GM19043 (cell line): ENCODE results near the gene N4BP2.
"Not testable (repeated sequence)": the region's sequence is repeated elsewhere in the genome, so short reads cannot be mapped to it uniquely, and the experiment has no call there.

Experiments used
- ATAC-seq: cut with Tn5 transposase; IDR thresholded peaks from one replicate; pipeline ENCODE4 v1.9.1; 2021; ENCODE audit warnings: low read depth; ENCODE audit not compliant: unreplicated experiment

N4BP2 gene

DNA sequence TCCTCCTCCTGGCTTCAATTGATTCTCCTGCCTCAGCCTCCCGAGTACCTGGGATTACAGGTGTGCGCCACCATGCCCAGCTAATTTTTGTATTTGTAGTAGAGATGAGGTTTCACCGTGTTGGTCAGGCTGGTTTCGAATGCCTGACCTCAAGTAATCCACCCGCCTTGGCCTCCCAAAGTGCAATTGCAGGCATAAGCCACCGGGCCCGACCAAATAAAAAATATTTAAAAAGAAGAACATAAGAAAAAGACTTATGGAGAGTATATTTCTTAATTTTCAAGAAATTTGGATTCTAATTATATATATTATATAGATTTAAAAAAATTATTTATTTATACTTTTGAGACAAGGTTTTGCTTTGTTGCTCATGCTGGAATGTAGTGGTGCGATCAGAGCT, 29.8 kb downstream of the N4BP2 start:
- no peak for ATAC-seq

DNA sequence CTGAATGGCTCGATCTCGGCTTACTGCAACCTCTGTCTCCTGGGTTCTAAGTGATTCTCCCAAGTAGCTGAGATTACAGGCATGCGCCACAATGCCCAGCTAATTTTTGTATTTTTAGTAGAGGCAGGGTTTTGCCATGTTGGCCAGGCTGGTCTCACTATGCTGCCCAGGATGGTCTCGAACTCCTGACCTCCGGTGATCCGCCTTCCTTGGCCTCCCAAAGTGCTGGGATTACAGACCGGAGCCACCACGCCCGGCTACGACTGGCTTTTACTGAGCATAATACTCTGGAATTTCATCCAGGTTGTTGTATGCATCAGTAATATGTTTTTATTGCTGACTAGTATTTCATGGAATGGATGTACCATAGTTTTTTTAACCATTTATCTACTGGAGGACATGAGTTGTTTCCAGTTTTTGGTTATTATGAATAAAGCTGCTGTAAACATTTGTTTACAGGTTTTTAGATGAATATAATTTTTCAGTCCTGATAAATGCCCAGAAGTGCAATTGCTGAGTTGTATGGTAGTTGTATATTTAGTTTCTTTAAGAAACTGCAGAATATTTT, 31.2 kb downstream of the N4BP2 start:
- ATAC-seq: no peak

DNA sequence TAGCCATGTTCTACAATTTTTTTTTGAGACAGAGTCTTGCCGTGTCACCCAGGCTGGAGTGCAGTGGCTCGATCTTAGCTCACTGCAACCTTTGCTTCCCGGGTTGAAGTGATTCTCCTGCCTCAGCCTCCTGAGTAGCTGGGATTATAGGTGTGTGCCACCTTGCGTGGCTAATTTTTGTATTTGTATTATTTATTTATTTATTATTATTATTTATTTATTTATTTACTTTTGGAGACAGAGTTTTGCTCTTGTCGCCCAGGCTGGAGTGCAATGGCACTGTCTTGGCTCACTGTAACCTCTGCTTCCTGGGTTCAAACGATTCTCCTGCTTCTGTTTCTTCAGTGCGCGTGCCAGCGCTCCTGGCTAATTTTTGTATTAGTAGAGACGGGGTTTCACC, 36.8 kb downstream of the N4BP2 start:
- ATAC-seq: not testable (repeated sequence)

DNA sequence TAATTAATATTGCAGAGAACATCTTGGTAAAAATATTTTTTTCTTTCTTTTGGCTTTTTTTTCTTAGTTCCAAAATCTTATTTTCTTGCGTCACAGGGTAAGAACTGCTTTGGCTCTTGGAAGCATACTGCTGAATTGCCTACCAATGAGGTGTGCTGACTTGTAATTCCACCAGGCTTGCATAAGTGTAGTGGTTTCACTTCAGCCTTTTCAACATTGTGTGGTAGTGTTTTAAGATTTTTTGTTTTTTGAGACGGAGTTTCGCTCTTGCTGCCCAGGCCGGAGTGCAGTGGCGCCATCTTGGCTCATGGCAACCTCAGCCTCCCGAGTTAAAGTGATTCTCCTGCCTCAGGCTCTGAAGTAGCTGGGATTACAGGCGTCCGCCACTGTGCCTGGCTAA, 42.4 kb downstream of the N4BP2 start:
- ATAC-seq: no peak

DNA sequence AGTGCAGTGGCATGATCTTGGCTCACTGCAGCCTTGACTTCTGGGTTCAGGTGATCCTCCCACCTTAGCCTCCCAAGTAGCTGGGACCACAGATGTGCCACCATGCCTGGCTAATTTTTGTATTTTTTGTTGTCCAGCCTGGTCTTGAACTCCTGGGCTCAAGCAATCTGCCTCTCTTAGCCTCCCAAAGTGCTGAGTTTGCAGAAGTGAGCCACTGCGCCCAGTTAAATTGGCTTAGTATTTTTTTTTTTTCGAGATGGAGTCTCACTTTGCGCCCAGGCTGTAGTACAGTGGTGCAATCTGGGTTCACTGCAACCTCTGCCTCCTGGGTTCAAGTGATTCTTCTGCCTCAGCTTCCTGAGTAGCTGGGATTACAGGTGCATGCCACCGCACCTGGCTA, 50.5 kb downstream of the N4BP2 start:
- ATAC-seq: not testable (repeated sequence)

DNA sequence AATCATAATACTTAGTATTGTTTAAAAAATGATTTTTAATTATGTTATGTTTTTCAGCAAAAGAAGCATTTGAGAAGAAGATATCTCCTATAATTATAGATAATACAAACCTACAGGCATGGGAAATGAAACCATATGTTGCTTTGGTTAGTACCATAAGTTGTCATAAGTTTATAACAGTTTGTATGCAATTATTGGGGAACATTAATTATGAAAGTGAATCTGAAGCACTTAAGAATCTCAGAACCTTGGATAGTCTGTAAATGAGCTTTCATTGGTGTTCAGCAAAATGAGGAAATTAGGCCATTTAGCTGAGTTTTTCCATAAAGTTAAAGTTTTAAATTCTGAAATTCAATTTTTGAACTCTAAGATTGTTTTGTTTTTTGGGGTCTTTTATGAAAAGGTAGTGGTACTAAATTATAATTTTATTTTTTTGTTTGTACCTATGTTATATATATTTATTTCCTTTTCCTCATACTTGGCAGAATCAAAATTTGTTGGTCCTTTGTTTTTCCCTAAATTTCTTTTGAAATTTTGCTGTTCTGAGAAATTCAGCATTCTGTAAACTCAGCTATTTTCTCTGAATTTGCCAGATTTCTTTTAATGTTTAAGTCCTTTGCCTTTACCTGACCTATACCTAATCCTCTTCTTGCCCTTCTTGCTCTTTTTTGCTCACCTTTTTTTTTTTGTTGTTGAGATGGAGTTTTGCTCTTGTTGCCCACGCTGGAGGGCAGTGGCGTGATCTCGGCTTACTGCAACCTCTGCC, 55.6 kb downstream of the N4BP2 start:
- ATAC-seq: no peak

DNA sequence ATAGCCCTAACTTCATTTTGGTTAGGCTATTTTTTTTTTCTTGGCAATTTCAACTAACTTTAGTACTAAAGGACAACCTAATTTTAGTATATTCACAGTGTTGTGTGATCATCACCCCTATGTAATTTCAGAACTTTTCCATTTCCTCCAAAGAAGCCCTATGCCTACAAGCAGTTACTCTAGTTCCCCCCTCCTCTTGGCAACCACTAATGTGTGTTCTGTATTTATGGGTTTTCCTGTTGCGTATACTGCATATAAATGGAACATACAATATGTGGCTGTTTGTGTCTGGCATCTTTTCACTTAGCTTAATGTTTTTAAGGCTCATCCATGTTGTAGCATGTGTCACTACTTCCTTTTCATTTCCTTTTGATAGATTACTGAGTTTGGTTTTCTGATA, 57.6 kb downstream of the N4BP2 start:
- ATAC-seq: no peak

DNA sequence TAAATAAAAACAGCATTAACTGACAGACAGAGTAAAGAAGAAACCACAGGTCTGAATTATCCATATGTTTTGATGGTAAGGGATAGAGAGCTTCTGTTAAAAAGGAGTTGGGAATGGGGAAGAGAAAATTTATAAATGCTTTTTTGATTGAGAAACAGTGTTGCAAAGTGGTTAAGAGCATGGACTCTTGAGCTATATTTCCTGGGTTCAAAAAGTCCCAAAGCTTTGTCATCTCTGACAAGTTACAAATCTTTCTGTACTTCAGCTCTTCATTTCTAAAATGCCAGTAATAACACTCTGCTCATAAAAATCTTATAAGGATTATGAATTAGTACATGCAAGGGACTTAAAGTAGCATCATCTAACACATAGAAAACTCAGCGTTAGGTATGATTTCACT, 62.2 kb downstream of the N4BP2 start:
- no peak for ATAC-seq

DNA sequence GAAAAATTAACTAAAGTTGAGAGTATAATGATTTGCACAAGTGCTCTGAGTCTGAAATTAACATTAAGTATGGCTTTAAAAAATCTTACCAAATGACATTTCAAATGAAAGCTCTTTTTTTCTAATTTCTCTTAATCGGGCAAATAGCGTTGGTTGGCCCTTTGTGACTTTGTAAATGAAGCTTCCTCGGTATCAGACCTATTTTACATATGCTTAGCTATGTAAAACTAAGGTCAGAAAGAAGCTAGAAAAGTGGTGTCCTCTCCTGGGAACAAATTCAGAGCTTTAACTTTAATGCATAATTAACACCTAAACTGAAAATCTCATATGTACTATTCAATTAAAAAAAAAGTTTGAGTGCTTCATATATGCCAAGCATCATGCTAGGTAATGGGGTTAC, 62.7 kb downstream of the N4BP2 start:
- no peak for ATAC-seq

DNA sequence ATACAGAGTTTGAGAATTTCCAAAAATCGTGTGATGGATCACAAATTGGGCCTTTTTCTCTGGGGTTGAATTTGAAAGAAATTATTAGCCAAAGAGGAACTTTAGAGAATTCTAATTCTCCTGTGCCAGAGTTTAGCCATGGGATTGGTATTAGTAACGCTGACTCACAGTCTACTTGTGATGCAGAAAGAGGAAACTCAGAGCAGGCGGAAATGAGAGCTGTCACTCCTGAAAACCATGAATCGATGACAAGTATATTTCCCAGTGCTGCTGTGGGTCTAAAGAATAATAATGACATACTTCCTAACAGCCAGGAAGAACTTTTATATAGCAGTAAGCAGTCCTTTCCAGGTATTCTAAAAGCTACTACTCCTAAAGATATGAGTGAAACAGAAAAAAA, 64.9 kb downstream of the N4BP2 start:
- no peak for ATAC-seq

DNA sequence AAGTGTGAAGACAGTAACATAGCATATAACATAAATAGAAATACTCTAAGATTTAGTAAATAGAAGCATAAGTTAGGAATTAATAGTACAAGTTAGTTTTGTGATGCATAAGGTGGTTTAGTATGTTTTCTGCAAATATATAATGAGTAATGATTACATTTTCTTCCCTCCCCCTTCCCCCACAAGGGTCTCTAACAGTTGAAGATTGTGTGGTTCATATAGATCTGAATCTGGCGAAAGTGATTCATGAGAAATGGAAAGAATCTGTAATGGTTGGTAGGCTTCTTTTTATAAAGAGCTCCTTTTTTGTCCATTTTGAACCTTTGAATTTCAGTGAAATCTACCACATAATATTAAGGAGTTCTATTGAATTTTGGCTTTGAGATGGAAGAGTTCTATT, 66.3 kb downstream of the N4BP2 start:
- no peak for ATAC-seq

DNA sequence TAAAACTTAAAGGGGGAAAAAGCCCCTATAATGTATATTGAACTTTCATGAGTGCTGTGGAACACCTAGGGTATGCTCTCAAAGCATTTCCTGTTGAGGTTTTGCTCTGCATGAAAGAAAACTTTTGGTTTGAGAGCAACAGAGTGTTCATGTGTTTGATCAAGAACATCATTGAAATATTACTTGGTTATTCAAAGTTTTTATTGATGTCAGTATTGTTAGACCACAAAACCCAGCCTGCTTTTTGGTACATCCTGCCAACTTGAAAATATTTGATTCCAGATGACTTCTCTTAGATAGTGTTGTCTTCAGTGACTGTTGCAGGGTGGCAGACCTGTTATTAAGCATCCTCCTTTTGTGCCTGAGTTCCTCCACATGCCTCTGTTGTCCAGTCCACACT, 68.0 kb downstream of the N4BP2 start:
- no peak for ATAC-seq

DNA sequence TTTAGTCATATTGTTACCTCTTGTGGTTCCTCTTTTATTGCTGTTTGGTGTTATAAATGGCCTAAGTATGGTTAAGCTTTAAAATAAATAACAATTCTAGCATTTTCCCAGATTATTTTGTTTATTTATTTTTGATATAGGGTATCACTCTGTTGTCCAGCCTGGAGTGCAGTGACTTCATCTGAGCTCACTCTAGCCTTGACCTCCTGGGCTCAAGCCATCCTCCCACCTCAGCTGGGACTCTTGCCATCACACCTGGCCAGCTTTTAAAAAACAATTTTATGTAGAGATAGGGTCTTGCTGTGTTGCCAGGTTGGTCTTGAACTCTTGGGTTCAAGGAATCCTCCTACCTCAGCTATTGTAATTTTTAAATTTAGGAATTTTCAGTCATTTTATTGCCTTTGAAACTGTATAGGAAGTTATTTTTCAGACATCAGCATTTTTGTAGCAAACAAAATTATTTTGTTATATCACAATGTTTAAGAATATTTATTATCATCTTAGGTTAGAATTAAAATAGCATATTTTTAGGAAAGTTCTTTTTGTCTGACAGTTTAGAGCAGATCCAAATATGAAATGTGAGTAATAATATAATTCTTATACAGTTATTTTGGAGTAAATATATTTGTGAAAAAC, 73.9 kb downstream of the N4BP2 start:
- ATAC-seq: no peak

DNA sequence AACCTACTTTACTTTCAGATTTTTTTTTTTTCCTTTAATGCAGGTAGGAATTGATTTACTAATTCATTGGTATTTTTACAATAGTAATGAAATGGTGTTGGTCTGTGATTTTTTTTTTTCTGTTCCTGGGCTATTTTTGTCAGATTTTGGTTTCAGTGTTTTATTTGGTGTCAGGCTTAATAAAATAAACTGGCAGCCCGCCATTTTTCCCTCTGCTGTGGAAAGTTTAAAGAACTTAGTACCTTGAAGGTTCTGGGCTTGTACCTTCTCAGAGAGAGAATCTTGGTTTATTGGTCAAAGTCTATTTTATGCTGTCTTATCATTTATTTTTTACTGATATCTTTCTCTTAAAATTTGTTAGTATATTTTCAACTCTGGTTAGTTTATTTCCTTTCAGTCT, 76.2 kb downstream of the N4BP2 start:
- no peak for ATAC-seq

DNA sequence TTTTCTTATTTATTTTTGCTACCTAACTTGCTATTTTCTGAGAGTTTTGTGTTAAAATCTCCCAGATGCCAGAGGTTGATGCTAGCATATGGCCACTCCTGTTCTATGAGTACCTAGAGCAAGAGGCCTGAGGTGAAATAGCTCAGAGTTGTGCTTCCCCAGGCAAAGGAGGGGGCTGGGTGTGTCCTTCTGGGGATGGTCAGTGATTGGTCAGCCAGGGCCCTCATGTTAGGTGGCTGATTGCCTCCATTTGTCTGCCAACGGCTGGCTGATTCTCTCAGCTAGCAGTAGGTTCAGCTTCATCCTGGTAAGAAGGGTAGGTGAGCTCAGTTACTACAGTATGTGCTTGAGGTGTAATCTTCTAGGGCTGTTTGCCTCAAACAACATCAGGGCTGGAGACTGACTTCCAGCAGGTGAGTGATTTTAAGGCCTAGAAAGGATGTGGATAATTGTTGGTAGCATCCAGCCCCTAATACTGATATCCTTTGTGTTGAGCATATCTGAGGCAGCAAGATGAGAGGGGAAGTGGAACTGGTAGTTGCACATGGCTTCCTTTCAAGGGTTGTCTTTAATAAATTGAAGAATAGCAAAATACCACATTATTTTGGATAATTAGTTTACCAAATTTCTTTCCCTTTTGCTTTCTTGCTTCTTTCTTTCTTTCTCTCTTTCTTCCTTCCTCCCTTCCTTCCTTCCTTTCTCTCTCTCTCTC, 77.7 kb downstream of the N4BP2 start:
- no peak for ATAC-seq

DNA sequence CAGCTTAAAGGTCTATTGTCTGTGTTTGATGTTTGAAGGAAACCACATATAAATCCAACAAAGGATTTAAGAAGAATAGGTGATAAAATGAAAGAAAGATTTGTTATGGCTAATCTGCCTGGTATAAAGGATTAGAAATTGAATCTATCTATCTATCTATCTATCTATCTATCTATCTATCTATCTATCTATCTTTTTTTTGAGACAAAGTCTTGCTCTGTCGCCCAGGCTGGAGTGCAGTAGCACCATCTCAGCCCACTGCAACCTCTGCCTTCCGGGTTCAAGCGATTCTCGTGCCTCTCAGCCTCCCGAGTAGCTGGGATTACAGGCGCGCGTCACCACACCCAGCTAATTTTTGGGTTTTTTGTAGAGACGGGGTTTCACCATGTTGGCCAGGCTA, 79.6 kb downstream of the N4BP2 start:
- not testable (repeated sequence) for ATAC-seq

DNA sequence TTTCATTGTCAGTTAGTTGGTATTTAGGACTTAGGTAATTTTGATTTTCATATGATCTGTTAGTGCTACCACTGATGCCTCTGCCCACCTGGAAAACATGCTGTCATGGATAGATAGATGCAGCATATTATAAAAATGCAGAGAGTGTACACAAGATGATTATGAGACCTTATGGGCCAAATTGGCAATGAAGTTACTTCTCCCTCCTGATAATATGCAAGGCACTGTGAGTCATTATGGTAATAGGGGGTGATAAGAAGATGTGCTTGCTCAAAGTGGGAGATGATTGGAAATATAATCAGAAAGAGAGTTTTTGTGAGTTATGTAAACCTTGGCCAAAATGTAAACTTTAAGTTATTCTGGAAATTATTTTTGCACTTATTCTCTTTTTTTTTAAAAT, 83.5 kb downstream of the N4BP2 start:
- no peak for ATAC-seq

DNA sequence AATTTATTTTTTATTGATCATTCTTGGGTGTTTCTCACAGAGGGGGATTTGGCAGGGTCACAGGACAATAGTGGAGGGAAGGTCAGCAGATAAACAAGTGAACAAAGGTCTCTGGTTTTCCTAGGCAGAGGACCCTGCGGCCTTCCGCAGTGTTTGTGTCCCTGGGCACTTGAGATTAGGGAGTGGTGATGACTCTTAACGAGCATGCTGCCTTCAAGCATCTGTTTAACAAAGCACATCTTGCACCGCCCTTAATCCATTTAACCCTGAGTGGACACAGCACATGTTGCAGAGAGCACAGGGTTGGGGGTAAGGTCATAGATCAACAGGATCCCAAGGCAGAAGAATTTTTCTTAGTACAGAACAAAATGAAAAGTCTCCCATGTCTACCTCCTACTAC, 83.9 kb downstream of the N4BP2 start:
- ATAC-seq: not testable (repeated sequence)

DNA sequence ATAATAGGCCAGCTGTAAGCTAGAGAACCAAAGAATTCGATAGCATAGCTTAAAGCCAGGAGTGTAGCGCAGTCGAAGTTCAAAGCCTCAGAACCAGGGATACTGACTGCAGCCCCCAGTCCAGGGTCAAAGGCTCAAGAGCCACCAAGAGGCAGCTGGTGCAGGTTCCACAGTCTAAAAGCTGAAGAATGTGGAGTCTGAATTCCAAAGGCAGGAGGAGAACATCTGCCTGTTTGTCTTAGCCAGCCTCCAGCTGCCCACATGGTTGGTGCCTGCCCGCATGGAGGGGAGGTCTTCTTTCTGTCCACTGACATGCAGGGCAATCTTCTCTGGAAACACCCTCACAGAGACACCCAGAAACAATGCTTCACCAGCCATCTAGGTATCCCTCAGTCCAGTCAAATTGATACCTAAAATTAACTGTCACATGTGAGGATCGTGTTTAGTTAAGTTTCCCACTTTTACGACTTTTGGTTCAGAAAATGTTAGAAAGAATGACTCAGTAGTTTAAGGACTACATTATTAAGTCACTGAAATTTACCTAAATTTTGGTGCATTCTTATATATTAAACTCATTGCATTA, 87.4 kb downstream of the N4BP2 start:
- ATAC-seq: no peak

DNA sequence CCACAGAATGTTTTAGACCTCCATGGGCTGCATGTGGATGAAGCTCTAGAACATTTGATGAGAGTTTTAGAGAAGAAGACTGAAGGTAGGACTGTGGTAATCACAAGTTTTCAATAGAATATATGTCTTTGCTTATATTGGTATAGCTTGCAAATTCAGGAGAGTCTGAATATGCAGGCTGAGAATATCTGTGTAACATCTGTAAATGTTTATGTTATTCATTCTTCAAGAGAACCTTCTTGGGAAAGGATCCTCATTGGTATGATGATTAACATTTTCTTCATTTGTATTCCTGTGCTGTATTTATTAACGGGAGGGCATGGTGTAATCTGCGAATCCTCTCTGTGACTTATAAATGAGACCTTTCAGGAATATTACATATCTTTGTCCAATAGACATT, 88.1 kb downstream of the N4BP2 start:
- ATAC-seq: no peak

DNA sequence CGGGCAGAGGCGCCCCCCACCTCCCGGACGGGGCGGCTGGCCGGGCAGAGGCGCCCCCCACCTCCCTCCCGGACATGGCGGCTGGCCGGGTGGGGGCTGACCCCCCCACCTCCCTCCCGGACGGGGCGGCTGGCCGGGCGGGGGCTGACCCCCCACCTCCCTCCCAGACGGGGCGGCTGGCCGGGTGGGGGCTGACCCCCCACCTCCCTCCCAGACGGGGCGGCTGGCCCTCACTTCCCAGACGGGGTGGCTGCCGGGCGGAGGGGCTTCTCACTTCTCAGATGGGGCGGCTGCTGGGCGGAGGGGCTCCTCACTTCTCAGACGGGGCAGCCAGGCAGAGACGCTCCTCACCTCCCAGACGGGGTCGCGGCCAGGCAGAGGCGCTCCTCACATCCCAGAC, 90.8 kb downstream of the N4BP2 start:
- not testable (repeated sequence) for ATAC-seq
